ENCODE measurements around the gene FMN2.

The FMN2 gene

DNA sequence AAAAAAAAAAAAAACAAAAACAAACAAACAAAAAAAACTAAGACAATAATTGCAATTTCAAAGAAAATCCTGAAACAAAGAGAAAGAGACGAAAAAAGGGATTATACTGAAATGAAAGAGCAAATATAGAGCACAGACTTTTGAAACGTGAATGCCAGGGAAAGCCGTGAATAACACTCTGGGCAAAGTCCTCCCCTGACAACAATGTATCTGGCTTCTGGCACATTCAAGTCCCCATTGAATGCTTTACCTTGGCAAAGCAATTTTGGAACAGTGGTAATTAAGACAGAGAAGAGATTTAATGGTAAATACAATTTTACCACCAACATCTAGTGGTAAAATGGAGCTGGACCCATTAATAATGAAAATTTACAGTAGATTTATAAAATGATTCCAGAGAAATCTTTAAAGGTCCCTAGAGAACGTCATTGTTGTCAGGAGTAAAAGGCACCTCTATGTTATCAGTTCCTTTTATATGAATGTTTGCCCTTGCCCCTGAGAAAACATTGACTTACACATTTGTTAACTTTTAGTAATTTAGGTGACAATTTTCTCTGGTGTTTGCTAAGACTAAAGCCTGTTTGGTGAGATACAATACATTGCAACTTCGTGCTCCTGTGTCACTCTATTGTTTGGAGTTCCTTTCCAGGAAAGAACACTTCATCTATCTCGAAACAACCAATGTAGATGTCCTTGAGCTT is 430.6 kb downstream of the FMN2 start:
- Histone ChIP-seq H3K27ac (no peak overlapping the region), H3K9me3 (no peaks in the 10 kb centered on the region), H3K4me1 (no peaks in the 10 kb centered on the region), H3K36me3 (no peaks in the 10 kb centered on the region), H3K4me3 (no peak overlapping the region), H3K27me3 (no peaks in the 10 kb centered on the region)
- DNase-seq = no peak
- TF ChIP-seq, protein P1, sequence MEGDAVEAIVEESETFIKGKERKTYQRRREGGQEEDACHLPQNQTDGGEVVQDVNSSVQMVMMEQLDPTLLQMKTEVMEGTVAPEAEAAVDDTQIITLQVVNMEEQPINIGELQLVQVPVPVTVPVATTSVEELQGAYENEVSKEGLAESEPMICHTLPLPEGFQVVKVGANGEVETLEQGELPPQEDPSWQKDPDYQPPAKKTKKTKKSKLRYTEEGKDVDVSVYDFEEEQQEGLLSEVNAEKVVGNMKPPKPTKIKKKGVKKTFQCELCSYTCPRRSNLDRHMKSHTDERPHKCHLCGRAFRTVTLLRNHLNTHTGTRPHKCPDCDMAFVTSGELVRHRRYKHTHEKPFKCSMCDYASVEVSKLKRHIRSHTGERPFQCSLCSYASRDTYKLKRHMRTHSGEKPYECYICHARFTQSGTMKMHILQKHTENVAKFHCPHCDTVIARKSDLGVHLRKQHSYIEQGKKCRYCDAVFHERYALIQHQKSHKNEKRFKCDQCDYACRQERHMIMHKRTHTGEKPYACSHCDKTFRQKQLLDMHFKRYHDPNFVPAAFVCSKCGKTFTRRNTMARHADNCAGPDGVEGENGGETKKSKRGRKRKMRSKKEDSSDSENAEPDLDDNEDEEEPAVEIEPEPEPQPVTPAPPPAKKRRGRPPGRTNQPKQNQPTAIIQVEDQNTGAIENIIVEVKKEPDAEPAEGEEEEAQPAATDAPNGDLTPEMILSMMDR (IDR thresholded peaks at IDR 0.05) = no peak
- intact Hi-C loops (cut with DNase I; ENCODE audit: low total_unique reads) = no loop called here

DNA sequence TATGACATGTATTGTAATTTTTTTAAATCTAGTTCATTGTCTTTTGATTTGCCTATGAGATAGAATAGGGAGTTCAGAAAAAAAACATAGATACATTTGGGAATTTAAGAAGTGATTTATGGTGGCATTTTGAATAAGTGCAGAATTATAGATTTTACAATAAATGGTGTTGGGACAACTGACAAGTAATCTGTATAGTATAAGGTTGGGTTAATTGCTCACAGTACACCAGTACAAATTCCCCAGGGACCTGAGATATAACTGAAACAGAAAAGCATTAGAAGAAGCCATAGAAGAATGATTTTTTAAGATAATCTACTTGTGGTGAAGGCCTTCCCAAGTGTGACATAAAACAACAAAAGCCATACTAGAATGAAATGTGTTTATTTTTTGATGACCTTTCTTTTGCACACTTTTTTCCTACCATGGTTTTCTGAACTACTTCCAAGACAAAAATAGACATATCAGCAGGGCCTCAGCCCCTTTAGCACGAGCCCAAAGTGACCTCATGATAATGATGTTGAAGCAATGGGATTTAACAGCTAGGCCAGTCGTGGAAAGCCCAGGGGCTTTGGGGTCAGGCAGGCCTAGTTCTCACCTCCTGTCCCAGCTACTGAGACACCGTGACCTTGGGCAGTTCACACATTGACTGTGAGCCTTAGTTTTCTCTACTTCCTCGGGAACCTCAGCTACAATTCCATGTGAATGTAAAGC is 432.8 kb downstream of the FMN2 start:
- no peak overlapping the region for H3K27ac ChIP-seq
- DNase-seq = no peak
- no peaks in the 10 kb centered on the region for H3K9me3 ChIP-seq
- intact Hi-C loops (cut with DNase I; ENCODE audit: low total_unique reads) = no loop called here
- no peaks in the 10 kb centered on the region for H3K27me3 ChIP-seq
- TF ChIP-seq, protein P1 (IDR thresholded peaks at IDR 0.05) = no peak
- no peaks in the 10 kb centered on the region for H3K36me3 ChIP-seq
- no peak overlapping the region for H3K4me3 ChIP-seq
- H3K4me1 ChIP-seq = no peaks in the 10 kb centered on the region

Measured in tibial artery (tissue), 4 donors.